Endothelial cell of umbilical vein (primary cell): ENCODE results near the gene TADA1. TPM values are rescaled to one million over a fixed set of nuclear protein-coding genes. Genes with fewer than 3 reads are reported as not detected.
A peak's percentile ranks its signal among the peaks of the same experiment; 100 is the strongest.

Source experiments
- BruUV-seq: library from RNA; stranded (reverse); fragments of 400-500 nt; replicated peaks from 2 replicates; lab custom pipeline; 2021; lab: Mats Ljungman, UMichigan
- CTCF ChIA-PET: fragments of 300-600, 350-600 bp; sonication (Branson Sonifier 250); formaldehyde crosslinking; loops from one replicate; lab custom pipeline; 2021; ENCODE audit warnings: antibody characterized with exemption, inconsistent platforms; lab: Charles Lee
- POLR2A ChIA-PET: fragments of 300-600, 350-600 bp; sonication (Branson Sonifier 250); formaldehyde crosslinking; loops from one replicate; lab custom pipeline; 2021; ENCODE audit warnings: antibody characterized with exemption, inconsistent platforms; lab: Charles Lee
- DNase-seq: peaks from one replicate; pipeline ENCODE4 v3.0.0-alpha.2; 2011; ENCODE audit warnings: low read depth, low spot score
- FAIRE-seq: peaks from 2 replicates; lab custom pipeline; 2011; peaks lifted over from hg19 to GRCh38; lab: Jason Lieb, UNC
- H2AFZ ChIP-seq: 2 replicates; pipeline ENCODE4 v1.6.0; 2012; ENCODE audit warnings: low read depth, low read length, control low read depth, inconsistent platforms
- H3K27ac ChIP-seq: 2 replicates; pipeline ENCODE4 v1.5.1; 2011; ENCODE audit warnings: low read depth, mild to moderate bottlenecking, control low read depth, low read length, moderate library complexity; ENCODE audit not compliant: insufficient read depth
- H3K27me3 ChIP-seq, 2 experiments: 2 replicates each; pipeline versions ENCODE4 v1.6.0 to v1.6.1; 2011; ENCODE audit warnings: low read length in 2 of 2, mixed read lengths in 1 of 2; ENCODE audit not compliant: control insufficient read depth in 2 of 2, insufficient read depth in 2 of 2
- H3K36me3 ChIP-seq, 2 experiments: 2 replicates in 1 of 2; 3 replicates in 1 of 2; pipeline ENCODE4 v1.5.1; 2011; ENCODE audit warnings: low read length in 2 of 2, mild to moderate bottlenecking in 1 of 2, moderate library complexity in 1 of 2; ENCODE audit not compliant: control insufficient read depth in 2 of 2, insufficient read depth in 2 of 2; ENCODE audit errors: extremely low read depth in 1 of 2
- H3K4me1 ChIP-seq: 3 replicates; pipeline ENCODE4 v1.5.1; 2011; ENCODE audit warnings: mild to moderate bottlenecking, low read length; ENCODE audit not compliant: control insufficient read depth, insufficient read depth; ENCODE audit errors: extremely low read depth
- H3K4me2 ChIP-seq: 2 replicates; pipeline ENCODE4 v1.6.1; 2011; ENCODE audit warnings: low read length, control low read depth, mixed read lengths; ENCODE audit not compliant: insufficient read depth
- H3K4me3 ChIP-seq, 3 experiments: fragments of 200-600 bp in 1 of 3; sonication (generic), shearing (Covaris generic) in 1 of 3; replicated peaks in 1 of 3; 2 replicates each; pipeline ENCODE4 v1.5.1; 2011 to 2016; ENCODE audit warnings: control low read depth in 3 of 3, low read length in 3 of 3, mild to moderate bottlenecking in 2 of 3, inconsistent platforms in 1 of 3, low read depth in 1 of 3, moderate library complexity in 1 of 3; ENCODE audit not compliant: insufficient read depth in 1 of 3
- H3K79me2 ChIP-seq: 2 replicates; pipeline ENCODE4 v1.6.0; 2012; ENCODE audit warnings: low read length, inconsistent platforms; ENCODE audit not compliant: control insufficient read depth, insufficient read depth
- H3K9ac ChIP-seq: replicated peaks from 2 replicates; pipeline ENCODE3; 2011; ENCODE audit warnings: low read length, control low read depth; ENCODE audit not compliant: insufficient read depth; ENCODE audit errors: extremely low read depth
- H3K9me1 ChIP-seq: replicated peaks from 3 replicates; pipeline ENCODE4 v1.6.0; 2011; ENCODE audit warnings: mild to moderate bottlenecking, low read length; ENCODE audit not compliant: control insufficient read depth, insufficient read depth; ENCODE audit errors: extremely low read depth
- H3K9me3 ChIP-seq: replicated peaks from 2 replicates; pipeline ENCODE4 v1.5.1; 2012; ENCODE audit warnings: low read length, inconsistent platforms; ENCODE audit not compliant: control insufficient read depth, insufficient read depth
- H4K20me1 ChIP-seq: replicated peaks from 2 replicates; pipeline ENCODE3; 2011; ENCODE audit warnings: mild to moderate bottlenecking, low read length; ENCODE audit not compliant: control insufficient read depth, insufficient read depth; ENCODE audit errors: extremely low read depth
- FOS ChIP-seq: IDR thresholded peaks from 2 replicates; pipeline ENCODE4 v1.6.1; 2011; ENCODE audit warnings: mild to moderate bottlenecking, low read length, moderate library complexity, borderline replicate concordance; ENCODE audit not compliant: insufficient read depth
- GATA2 ChIP-seq: IDR thresholded peaks from 2 replicates; pipeline ENCODE4 v1.7.0; 2011; ENCODE audit warnings: low read depth, mild to moderate bottlenecking, moderate library complexity, mixed read lengths, low read length; ENCODE audit not compliant: insufficient read length, insufficient read depth
- JUN ChIP-seq: IDR thresholded peaks from 2 replicates; pipeline ENCODE4 v1.6.1; 2011; ENCODE audit warnings: borderline replicate concordance, low read depth; ENCODE audit not compliant: insufficient read length, insufficient read depth
- MYC ChIP-seq: IDR thresholded peaks from one replicate; pipeline ENCODE4 v1.6.1; 2011; ENCODE audit warnings: mild to moderate bottlenecking, low read depth, low read length
- POLR2A ChIP-seq: IDR thresholded peaks from 2 replicates; pipeline ENCODE4 v1.6.1; 2012; ENCODE audit warnings: low read depth, mild to moderate bottlenecking, control low read depth, low read length
- POLR2AphosphoS5 ChIP-seq: IDR thresholded peaks from 2 replicates; pipeline ENCODE4 v1.6.1; 2012; ENCODE audit warnings: low read depth, mild to moderate bottlenecking, control low read depth, low read length, moderate library complexity; ENCODE audit not compliant: insufficient read depth
- dilution Hi-C: fragments of 300-500 bp; cut with MboI; formaldehyde crosslinking; loops from one replicate; pipeline ENCODE4 v1.15.0; 2019; ENCODE audit warnings: low sequenced_read_pairs; ENCODE audit not compliant: extremely low pct_ligation_motif_present
- intact Hi-C: fragments of 100-400 bp; cut with micrococcal nuclease; formaldehyde crosslinking; loops from one replicate; pipeline ENCODE4 v1.10.0; 2022
- polyA plus RNA-seq, 4 experiments: library from polyadenylated mRNA; depleted of rRNA in 3 of 4; stranded (reverse) in 3 of 4; unstranded in 1 of 4; fragments of >200 nt; gene quantifications; 2 replicates each; pipeline versions ENCODE4 v1.2.1 to v1.2.3, GENCODE V29; 2011 to 2012; ENCODE audit warnings: missing spikeins in 1 of 4
- total RNA-seq: library from RNA; stranded (reverse); gene quantifications from 2 replicates; pipeline ENCODE4 v1.2.3, GENCODE V29; 2021
- TF ChIP-seq, protein P1 (sequence below), 2 donors: IDR thresholded peaks; 1 replicate in 1 of 2; 2 replicates in 1 of 2; pipeline ENCODE4 v1.5.1; 2011; ENCODE audit warnings: low read length in 2 of 2, mild to moderate bottlenecking in 2 of 2, moderate library complexity in 2 of 2, control low read depth in 1 of 2, inconsistent platforms in 1 of 2, low read depth in 1 of 2; ENCODE audit not compliant: insufficient read depth in 1 of 2; ENCODE audit errors: extremely low read depth in 1 of 2
- TF ChIP-seq, protein P2 (sequence below): IDR thresholded peaks from 2 replicates; pipeline ENCODE4 v1.6.1; 2011; ENCODE audit not compliant: insufficient read depth, insufficient read length

TADA1 gene
- total and polyA plus RNA-seq, 2 donors (not counting 3 experiments of a cell fraction or from before 2014, with no cell fraction given) = 7.0 to 7.9 TPM

DNA sequence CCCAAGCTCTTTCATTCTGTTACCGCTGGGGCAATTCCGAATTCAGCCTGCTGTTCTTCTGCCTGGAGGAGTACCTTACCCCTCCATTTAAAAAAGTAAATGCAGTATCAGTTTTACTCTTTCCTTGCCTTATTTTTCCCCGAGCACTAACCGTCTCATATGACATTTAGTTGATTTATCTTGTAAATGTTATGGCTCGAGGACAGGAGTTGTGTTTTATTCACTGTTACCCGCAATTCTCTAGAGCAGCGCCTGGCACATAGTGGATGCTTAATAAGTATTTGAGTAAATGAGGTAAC, 425 bp upstream of the TADA1 start:
- peak overlapping the region; percentile 85 for H3K4me2 ChIP-seq
- CTCF ChIA-PET = interaction anchor here (0.6 to 1.6 kb wide), 11 partner anchors 33 to 677 kb away, joined by 3 to 6 read pairs (median 4); partner anchors contain the start of genes CREG1, POGK and POU2F1
- peaks cover 25% of the 10 kb centered on the region for H3K79me2 ChIP-seq
- peak overlapping the region; percentile 57 for H2AFZ ChIP-seq
- no peak overlapping the region for H3K27ac ChIP-seq
- dilution Hi-C loops = no loop called here
- H3K9me3 ChIP-seq = no peaks in the 10 kb centered on the region
- DNase-seq (no peak), FAIRE-seq (no peak)
- TF ChIP-seq POLR2A (no peak), GATA2 (no peak), FOS (no peak), MYC (no peak), JUN (no peak), POLR2AphosphoS5 (no peak)
- TF ChIP-seq, protein P1, sequence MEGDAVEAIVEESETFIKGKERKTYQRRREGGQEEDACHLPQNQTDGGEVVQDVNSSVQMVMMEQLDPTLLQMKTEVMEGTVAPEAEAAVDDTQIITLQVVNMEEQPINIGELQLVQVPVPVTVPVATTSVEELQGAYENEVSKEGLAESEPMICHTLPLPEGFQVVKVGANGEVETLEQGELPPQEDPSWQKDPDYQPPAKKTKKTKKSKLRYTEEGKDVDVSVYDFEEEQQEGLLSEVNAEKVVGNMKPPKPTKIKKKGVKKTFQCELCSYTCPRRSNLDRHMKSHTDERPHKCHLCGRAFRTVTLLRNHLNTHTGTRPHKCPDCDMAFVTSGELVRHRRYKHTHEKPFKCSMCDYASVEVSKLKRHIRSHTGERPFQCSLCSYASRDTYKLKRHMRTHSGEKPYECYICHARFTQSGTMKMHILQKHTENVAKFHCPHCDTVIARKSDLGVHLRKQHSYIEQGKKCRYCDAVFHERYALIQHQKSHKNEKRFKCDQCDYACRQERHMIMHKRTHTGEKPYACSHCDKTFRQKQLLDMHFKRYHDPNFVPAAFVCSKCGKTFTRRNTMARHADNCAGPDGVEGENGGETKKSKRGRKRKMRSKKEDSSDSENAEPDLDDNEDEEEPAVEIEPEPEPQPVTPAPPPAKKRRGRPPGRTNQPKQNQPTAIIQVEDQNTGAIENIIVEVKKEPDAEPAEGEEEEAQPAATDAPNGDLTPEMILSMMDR (IDR thresholded peaks at IDR 0.05; ENCODE audit: extremely low read depth in 1 of 2, insufficient read depth in 1 of 2, low read depth in 1 of 2, low read length in 2 of 2) = no peak
- TF ChIP-seq, protein P2, sequence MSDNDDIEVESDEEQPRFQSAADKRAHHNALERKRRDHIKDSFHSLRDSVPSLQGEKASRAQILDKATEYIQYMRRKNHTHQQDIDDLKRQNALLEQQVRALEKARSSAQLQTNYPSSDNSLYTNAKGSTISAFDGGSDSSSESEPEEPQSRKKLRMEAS = no peak
- H3K4me1 ChIP-seq = peaks cover 10% of the 10 kb centered on the region
- H3K4me3 ChIP-seq = peak overlapping the region in 2 of 3 experiments; percentile 17 to 63
- intact Hi-C loops = loop anchor here (1.0 to 10.0 kb wide), 3 partner anchors 37 to 952 kb away; partner anchors contain the start of genes POGK and POU2F1
- no peaks in the 10 kb centered on the region for H3K27me3 ChIP-seq
- POLR2A ChIA-PET = interaction anchor here (0.7 to 1.8 kb wide), 3 partner anchors 15 to 344 kb away, joined by 3 to 7 read pairs (median 3); partner anchors contain the start of genes POGK and POU2F1
- peak overlapping the region; percentile 12 for H3K9ac ChIP-seq
- H3K9me1 ChIP-seq = no peaks in the 10 kb centered on the region
- BruUV-seq = no TSS peak
- H3K36me3 ChIP-seq = no peaks in the 10 kb centered on the region
- H4K20me1 ChIP-seq = no peaks in the 10 kb centered on the region
